GM18502 (cell line): ENCODE data around the gene GLYR1.

Experiments used
- ATAC-seq: cut with Tn5 transposase; IDR thresholded peaks from one replicate; pipeline ENCODE4 v1.9.1; 2021; ENCODE audit warnings: mild to moderate bottlenecking; ENCODE audit not compliant: unreplicated experiment, poor library complexity

The GLYR1 gene

GRCh38 chr16:4769306-4769638, 77.8 kb downstream of the GLYR1 start:
- no peak for ATAC-seq

- ATAC-seq: peak; percentile 69
Measured at GRCh38 chr16:4768549-4769305, 78.4 kb downstream of the GLYR1 start.

- peak; percentile 3 for ATAC-seq
Measured at GRCh38 chr16:4767872-4768548, 79.1 kb downstream of the GLYR1 start.

GRCh38 chr16:4766875-4767628, 80.0 kb downstream of the GLYR1 start, which contains the start of gene ZNF500:
Gene ZNF500 (minus strand): TSS chr16:4767162. CDS start chr16:4765978, 1,184 bp downstream.
- peak; percentile 87 for ATAC-seq

- no peak for ATAC-seq
Measured at GRCh38 chr16:4765511-4766474, 81.3 kb downstream of the GLYR1 start.

- no peak for ATAC-seq
Measured at GRCh38 chr16:4763791-4764190, 83.3 kb downstream of the GLYR1 start.

- no peak for ATAC-seq
Measured at GRCh38 chr16:4762205-4762604, 84.9 kb downstream of the GLYR1 start.

GRCh38 chr16:4760221-4760910, 86.7 kb downstream of the GLYR1 start:
- ATAC-seq: no peak

GRCh38 chr16:4755687-4756086, 91.4 kb downstream of the GLYR1 start:
- no peak for ATAC-seq

GRCh38 chr16:4754865-4755264, 92.2 kb downstream of the GLYR1 start:
- ATAC-seq: no peak

GRCh38 chr16:4753227-4753626, 93.9 kb downstream of the GLYR1 start:
- ATAC-seq: no peak
